GM12873 (cell line): ENCODE results near the gene VAMP3.

Experiments used
- TF ChIP-seq, protein P1 (sequence below): IDR thresholded peaks from 2 replicates; pipeline ENCODE4 v1.5.1; 2012; ENCODE audit warnings: low read depth, mild to moderate bottlenecking, moderate library complexity, low read length, control low read depth; ENCODE audit not compliant: insufficient read depth; ENCODE audit errors: missing control alignments

Gene VAMP3

DNA sequence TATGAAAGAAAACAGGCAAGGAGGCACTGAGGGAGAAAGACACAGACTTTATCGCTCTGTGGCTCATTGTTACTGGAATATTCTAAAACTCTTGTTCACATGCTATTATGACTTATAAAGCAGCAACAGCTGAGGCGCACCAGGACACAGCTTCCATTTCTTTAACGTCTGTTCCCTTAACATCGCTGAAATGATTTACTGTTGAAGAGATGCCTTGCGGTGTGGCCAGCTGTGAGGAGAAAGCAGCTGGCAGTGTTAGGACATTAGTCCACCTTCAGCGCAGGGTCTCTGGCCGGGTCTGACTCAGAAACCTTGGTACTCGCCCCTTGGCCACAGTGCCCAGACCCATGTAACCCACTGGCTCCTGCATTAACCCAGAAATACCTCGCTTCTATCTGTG lies 9.9 kb downstream of the VAMP3 start:
- TF ChIP-seq, protein P1, sequence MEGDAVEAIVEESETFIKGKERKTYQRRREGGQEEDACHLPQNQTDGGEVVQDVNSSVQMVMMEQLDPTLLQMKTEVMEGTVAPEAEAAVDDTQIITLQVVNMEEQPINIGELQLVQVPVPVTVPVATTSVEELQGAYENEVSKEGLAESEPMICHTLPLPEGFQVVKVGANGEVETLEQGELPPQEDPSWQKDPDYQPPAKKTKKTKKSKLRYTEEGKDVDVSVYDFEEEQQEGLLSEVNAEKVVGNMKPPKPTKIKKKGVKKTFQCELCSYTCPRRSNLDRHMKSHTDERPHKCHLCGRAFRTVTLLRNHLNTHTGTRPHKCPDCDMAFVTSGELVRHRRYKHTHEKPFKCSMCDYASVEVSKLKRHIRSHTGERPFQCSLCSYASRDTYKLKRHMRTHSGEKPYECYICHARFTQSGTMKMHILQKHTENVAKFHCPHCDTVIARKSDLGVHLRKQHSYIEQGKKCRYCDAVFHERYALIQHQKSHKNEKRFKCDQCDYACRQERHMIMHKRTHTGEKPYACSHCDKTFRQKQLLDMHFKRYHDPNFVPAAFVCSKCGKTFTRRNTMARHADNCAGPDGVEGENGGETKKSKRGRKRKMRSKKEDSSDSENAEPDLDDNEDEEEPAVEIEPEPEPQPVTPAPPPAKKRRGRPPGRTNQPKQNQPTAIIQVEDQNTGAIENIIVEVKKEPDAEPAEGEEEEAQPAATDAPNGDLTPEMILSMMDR = no peak

GRCh38 chr1:7781501-7781900 lies 10.4 kb downstream of the VAMP3 start:
- TF ChIP-seq, protein P1 = no peak

DNA sequence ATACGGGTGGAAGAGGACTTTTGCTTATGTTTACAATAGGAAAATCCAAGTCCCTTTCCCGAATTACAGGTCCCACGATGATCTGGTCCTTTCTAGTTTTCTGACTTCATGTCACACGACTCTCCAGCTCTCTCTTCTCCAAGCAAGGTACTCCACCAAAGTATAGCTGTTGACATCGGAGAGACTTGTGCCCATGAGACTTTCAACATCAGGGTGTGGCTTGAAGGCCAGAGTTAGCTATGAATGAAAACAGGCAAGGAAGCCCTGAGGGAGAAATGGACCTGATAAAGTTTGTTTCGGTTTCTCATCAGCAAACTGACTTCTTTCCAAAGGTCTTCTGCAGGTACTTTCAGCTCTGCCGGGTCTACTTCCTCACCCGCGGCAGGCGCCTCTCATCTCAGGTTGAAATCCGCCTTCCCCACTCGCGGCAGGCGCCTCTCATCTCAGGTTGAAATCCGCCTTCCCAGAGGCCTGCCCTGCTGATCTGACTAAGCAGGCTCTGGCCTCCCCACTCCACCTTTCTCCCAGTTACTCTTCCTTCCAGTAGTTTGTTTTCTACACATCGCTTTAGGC lies 10.9 kb downstream of the VAMP3 start:
- TF ChIP-seq, protein P1 = no peak

GRCh38 chr1:7783178-7783711 lies 12.1 kb downstream of the VAMP3 start:
- TF ChIP-seq, protein P1 = no peak

DNA sequence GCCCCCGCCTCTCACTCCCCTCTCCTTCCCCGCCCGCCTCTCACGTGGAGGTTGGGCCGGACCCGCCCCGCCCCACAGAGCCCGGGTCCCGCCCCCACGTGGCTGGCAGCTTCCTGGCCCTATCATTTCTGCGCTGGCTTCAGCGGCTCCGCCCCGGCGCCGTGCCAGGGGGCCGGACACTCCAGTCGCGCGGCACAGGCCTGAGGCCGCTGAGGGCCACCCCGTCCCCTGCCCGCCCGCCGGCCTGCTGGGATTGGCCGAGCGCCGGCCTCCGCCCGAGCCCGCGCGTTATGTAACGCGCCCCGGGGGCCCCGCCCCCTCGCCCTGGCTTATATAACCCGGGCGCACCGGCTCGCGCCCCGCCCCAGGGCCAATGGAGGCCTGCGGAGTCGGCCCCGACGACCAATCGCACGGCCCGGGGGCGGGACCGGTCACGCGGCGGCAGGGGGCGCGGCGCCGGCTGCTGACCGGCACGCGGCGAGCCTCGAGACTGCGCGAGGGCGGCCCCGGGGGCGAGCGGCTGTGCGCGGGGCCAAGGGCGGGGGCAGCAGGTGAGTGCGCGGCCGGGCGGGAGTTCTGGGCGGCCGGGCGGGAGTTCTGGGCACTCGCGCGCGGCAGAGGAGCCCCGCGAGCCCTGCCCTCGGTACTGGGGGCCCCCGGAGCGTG lies 12.9 kb downstream of the VAMP3 start, which contains the start of gene PER3:
Gene PER3 (plus strand): TSS at position 466 of the 666 bp plus-strand sequence. CDS start 587 bp downstream, outside the sequence.
- TF ChIP-seq, protein P1 = no peak

DNA sequence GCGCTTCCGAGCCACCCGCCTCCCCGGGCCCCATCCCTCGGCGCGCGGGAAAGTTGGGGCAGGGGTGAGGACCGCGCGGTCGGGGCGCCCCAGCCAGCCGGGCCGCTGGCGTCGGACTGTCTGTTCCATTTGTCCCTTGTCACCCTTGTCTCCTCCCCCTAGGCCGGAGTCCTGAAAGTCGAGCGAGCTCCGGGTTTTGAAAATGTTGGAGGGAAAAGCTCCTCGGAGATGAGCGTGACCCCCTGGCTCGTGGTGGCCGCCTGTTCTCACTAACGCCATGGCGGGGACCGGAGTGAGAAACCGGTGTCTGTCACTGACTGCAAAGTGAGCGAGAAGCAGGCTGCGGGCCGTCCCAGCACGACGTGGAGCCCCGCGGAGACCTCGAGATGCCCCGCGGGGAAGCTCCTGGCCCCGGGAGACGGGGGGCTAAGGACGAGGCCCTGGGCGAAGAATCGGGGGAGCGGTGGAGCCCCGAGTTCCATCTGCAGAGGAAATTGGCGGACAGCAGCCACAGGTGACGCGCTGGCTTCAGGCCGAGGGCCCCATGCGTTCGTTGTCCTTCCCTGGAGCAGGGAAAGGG lies 13.5 kb downstream of the VAMP3 start:
- TF ChIP-seq, protein P1 = no peak

DNA sequence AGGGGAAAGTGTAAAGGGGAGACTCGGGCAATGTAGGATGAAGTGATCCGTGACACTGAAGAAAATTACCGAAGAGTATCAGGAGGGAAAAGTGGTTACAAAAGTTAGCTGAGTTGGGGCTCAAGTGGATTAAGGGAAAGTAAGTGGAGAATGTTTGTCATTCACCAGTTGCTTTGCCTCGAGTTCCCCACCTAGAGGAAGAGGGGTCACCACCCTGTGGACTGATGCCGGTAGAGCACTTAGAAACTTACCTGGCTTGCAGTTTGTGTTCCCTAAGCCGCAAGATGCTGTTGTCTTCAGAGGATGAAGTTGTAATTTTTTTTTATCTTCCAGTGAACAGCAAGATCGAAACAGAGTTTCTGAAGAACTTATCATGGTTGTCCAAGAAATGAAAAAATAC lies 14.0 kb downstream of the VAMP3 start:
- TF ChIP-seq, protein P1 = no peak
